ENCODE data around the gene TLL2. TPM values are rescaled to one million over a fixed set of nuclear protein-coding genes. Genes with fewer than 3 reads are reported as not detected.

TLL2 gene
- total RNA-seq, 1 donor = not detected

GRCh38 chr10:96457341-96457740 lies 56.4 kb downstream of the TLL2 start:
- Histone ChIP-seq H3K4me1 (ENCODE audit: insufficient read depth, low read length) (no peaks in the 10 kb centered on the region), H3K4me3 (ENCODE audit: low read length) (no peak overlapping the region)

GRCh38 chr10:96456296-96456840 lies 57.4 kb downstream of the TLL2 start:
- no peaks in the 10 kb centered on the region for H3K27me3 ChIP-seq (ENCODE audit: insufficient read depth, low read length)
- H3K4me1 ChIP-seq (ENCODE audit: insufficient read depth, low read length) = no peaks in the 10 kb centered on the region
- no peak overlapping the region for H3K4me3 ChIP-seq (ENCODE audit: low read length)
- no peaks in the 10 kb centered on the region for H3K9me3 ChIP-seq (ENCODE audit: low read depth, low read length)

More at GRCh38 chr10:96457341-96457740, 56.4 kb downstream of the TLL2 start:
- Histone ChIP-seq H3K27me3 (ENCODE audit: insufficient read depth, low read length) (no peaks in the 10 kb centered on the region), H3K9me3 (ENCODE audit: low read depth, low read length) (no peaks in the 10 kb centered on the region)

- Histone ChIP-seq H3K4me1 (ENCODE audit: insufficient read depth, low read length) (no peaks in the 10 kb centered on the region), H3K27me3 (ENCODE audit: insufficient read depth, low read length) (no peaks in the 10 kb centered on the region), H3K4me3 (ENCODE audit: low read length) (no peak overlapping the region), H3K9me3 (ENCODE audit: low read depth, low read length) (no peaks in the 10 kb centered on the region)
Observed at GRCh38 chr10:96453856-96454583, 59.7 kb downstream of the TLL2 start.

GRCh38 chr10:96452494-96453153 lies 61.1 kb downstream of the TLL2 start:
- Histone ChIP-seq H3K4me1 (ENCODE audit: insufficient read depth, low read length) (no peaks in the 10 kb centered on the region), H3K9me3 (ENCODE audit: low read depth, low read length) (no peaks in the 10 kb centered on the region), H3K4me3 (ENCODE audit: low read length) (no peak overlapping the region), H3K27me3 (ENCODE audit: insufficient read depth, low read length) (no peaks in the 10 kb centered on the region)

- H3K9me3 ChIP-seq (ENCODE audit: low read depth, low read length) = no peaks in the 10 kb centered on the region
- no peaks in the 10 kb centered on the region for H3K4me1 ChIP-seq (ENCODE audit: insufficient read depth, low read length)
- H3K27me3 ChIP-seq (ENCODE audit: insufficient read depth, low read length) = no peaks in the 10 kb centered on the region
- no peak overlapping the region for H3K4me3 ChIP-seq (ENCODE audit: low read length)
Observed at GRCh38 chr10:96450529-96451207, 63.1 kb downstream of the TLL2 start.

- Histone ChIP-seq H3K4me3 (ENCODE audit: low read length) (no peak overlapping the region), H3K9me3 (ENCODE audit: low read depth, low read length) (no peaks in the 10 kb centered on the region), H3K4me1 (ENCODE audit: insufficient read depth, low read length) (no peaks in the 10 kb centered on the region), H3K27me3 (ENCODE audit: insufficient read depth, low read length) (no peaks in the 10 kb centered on the region)
Observed at GRCh38 chr10:96448558-96448957, 65.2 kb downstream of the TLL2 start.

GRCh38 chr10:96448021-96448457 lies 65.7 kb downstream of the TLL2 start:
- Histone ChIP-seq H3K4me3 (ENCODE audit: low read length) (no peak overlapping the region), H3K9me3 (ENCODE audit: low read depth, low read length) (no peaks in the 10 kb centered on the region), H3K27me3 (ENCODE audit: insufficient read depth, low read length) (no peaks in the 10 kb centered on the region), H3K4me1 (ENCODE audit: insufficient read depth, low read length) (no peaks in the 10 kb centered on the region)

- Histone ChIP-seq H3K27me3 (ENCODE audit: insufficient read depth, low read length) (no peaks in the 10 kb centered on the region), H3K4me3 (ENCODE audit: low read length) (no peak overlapping the region)
Observed at GRCh38 chr10:96446966-96447596, 66.6 kb downstream of the TLL2 start.

GRCh38 chr10:96441987-96442643 lies 71.6 kb downstream of the TLL2 start:
- Histone ChIP-seq H3K4me1 (ENCODE audit: insufficient read depth, low read length) (peaks cover 14% of the 10 kb centered on the region), H3K4me3 (ENCODE audit: low read length) (no peak overlapping the region), H3K27me3 (ENCODE audit: insufficient read depth, low read length) (peaks cover 3% of the 10 kb centered on the region), H3K9me3 (ENCODE audit: low read depth, low read length) (no peaks in the 10 kb centered on the region)

More at GRCh38 chr10:96446966-96447596, 66.6 kb downstream of the TLL2 start:
- H3K9me3 ChIP-seq (ENCODE audit: low read depth, low read length) = no peaks in the 10 kb centered on the region
- H3K4me1 ChIP-seq (ENCODE audit: insufficient read depth, low read length) = no peaks in the 10 kb centered on the region

GRCh38 chr10:96441322-96441885 lies 72.3 kb downstream of the TLL2 start:
- H3K9me3 ChIP-seq (ENCODE audit: low read depth, low read length) = no peaks in the 10 kb centered on the region
- H3K4me1 ChIP-seq (ENCODE audit: insufficient read depth, low read length) = peaks cover 14% of the 10 kb centered on the region
- peaks cover 3% of the 10 kb centered on the region for H3K27me3 ChIP-seq (ENCODE audit: insufficient read depth, low read length)
- no peak overlapping the region for H3K4me3 ChIP-seq (ENCODE audit: low read length)

GRCh38 chr10:96440361-96441292 lies 73.1 kb downstream of the TLL2 start:
- no peak overlapping the region for H3K4me3 ChIP-seq (ENCODE audit: low read length)
- no peaks in the 10 kb centered on the region for H3K9me3 ChIP-seq (ENCODE audit: low read depth, low read length)
- H3K4me1 ChIP-seq (ENCODE audit: insufficient read depth, low read length) = peaks cover 14% of the 10 kb centered on the region
- H3K27me3 ChIP-seq (ENCODE audit: insufficient read depth, low read length) = peaks cover 3% of the 10 kb centered on the region

GRCh38 chr10:96439725-96440124 lies 74.0 kb downstream of the TLL2 start:
- no peaks in the 10 kb centered on the region for H3K9me3 ChIP-seq (ENCODE audit: low read depth, low read length)
- peaks cover 3% of the 10 kb centered on the region for H3K27me3 ChIP-seq (ENCODE audit: insufficient read depth, low read length)
- H3K4me1 ChIP-seq (ENCODE audit: insufficient read depth, low read length) = peaks cover 14% of the 10 kb centered on the region
- no peak overlapping the region for H3K4me3 ChIP-seq (ENCODE audit: low read length)

- H3K4me3 ChIP-seq (ENCODE audit: low read length) = no peak overlapping the region
- no peaks in the 10 kb centered on the region for H3K9me3 ChIP-seq (ENCODE audit: low read depth, low read length)
- peaks cover 3% of the 10 kb centered on the region for H3K27me3 ChIP-seq (ENCODE audit: insufficient read depth, low read length)
- peaks cover 8% of the 10 kb centered on the region for H3K4me1 ChIP-seq (ENCODE audit: insufficient read depth, low read length)
Observed at GRCh38 chr10:96436035-96436434, 77.7 kb downstream of the TLL2 start.
